Measurements from ENCODE around the gene TSTD2.

TSTD2 gene

GRCh38 chr9:97565262-97565661 lies 67.9 kb downstream of the TSTD2 start:
- H2BK15ac ChIP-seq (ENCODE audit: low read depth, poor library complexity, severe bottlenecking), result no peak overlapping the region
- peaks cover 30 to 36% of the 10 kb centered on the region in 2 experiments for H3K27me3 ChIP-seq (ENCODE audit: control insufficient read depth in 1 of 2, insufficient read depth in 1 of 2, low read length in 2 of 2)
- DNase-seq, result no peak
- no peak overlapping the region for H2BK12ac ChIP-seq (ENCODE audit: low read length in 2 of 2)
- 73% methylated on average over 5 of the region's 5 CpGs for WGBS
- H3K27ac ChIP-seq (ENCODE audit: low read length, poor library complexity, severe bottlenecking), result no peak overlapping the region
- H3K9me3 ChIP-seq (ENCODE audit: control insufficient read depth, low read length), result no peaks in the 10 kb centered on the region
- no peak overlapping the region for H3K14ac ChIP-seq (ENCODE audit: low read length in 2 of 2)
- no peak overlapping the region for H2BK120ac ChIP-seq (ENCODE audit: low read depth, low read length)
- H2BK5ac ChIP-seq (ENCODE audit: low read depth, low read length, poor library complexity, severe bottlenecking), result no peak overlapping the region
- no peak overlapping the region for H3K9ac ChIP-seq (ENCODE audit: low read length)
- no peak overlapping the region for H3K23ac ChIP-seq (ENCODE audit: low read length in 2 of 2)
- no peak overlapping the region for H2AFZ ChIP-seq (ENCODE audit: low read depth, low read length)
- H3K4me3 ChIP-seq (ENCODE audit: insufficient read depth in 1 of 2, low read depth in 1 of 2, low read length in 2 of 2), result no peak overlapping the region
- H4K8ac ChIP-seq (ENCODE audit: low read length), result no peak overlapping the region
- H2AK5ac ChIP-seq (ENCODE audit: low read length, severe bottlenecking), result no peak overlapping the region
- no peak overlapping the region for H3K4me2 ChIP-seq (ENCODE audit: low read length, poor library complexity, severe bottlenecking)
- no peak overlapping the region for H4K91ac ChIP-seq (ENCODE audit: low read length)
- no peaks in the 10 kb centered on the region for H3K79me1 ChIP-seq (replicated peaks; ENCODE audit: low read length, poor library complexity, severe bottlenecking)
- H3K4ac ChIP-seq (ENCODE audit: low read depth in 1 of 2, low read length in 2 of 2), result no peak overlapping the region
- no peak overlapping the region for H3K18ac ChIP-seq (ENCODE audit: low read depth in 1 of 2, low read length in 2 of 2)
- H3K4me1 ChIP-seq (ENCODE audit: control insufficient read depth, insufficient read depth, low read depth, low read length), result no peaks in the 10 kb centered on the region
- no peaks in the 10 kb centered on the region for H3K36me3 ChIP-seq (ENCODE audit: control insufficient read depth in 1 of 2, insufficient read depth in 2 of 2, low read depth in 1 of 2, low read length in 2 of 2)

GRCh38 chr9:97564291-97565175 lies 68.6 kb downstream of the TSTD2 start:
- no peak overlapping the region for H2BK12ac ChIP-seq (ENCODE audit: low read length in 2 of 2)
- no peak overlapping the region for H2AK5ac ChIP-seq (ENCODE audit: low read length, severe bottlenecking)
- H3K4me3 ChIP-seq (ENCODE audit: insufficient read depth in 1 of 2, low read depth in 1 of 2, low read length in 2 of 2), result peak overlapping the region in 1 of 2 experiments; percentile 28
- no peak overlapping the region for H3K18ac ChIP-seq (ENCODE audit: low read depth in 1 of 2, low read length in 2 of 2)
- WGBS, result 44% methylated on average over 11 of the region's 14 CpGs
- peak; percentile 65 for DNase-seq
- H3K27ac ChIP-seq (ENCODE audit: low read length, poor library complexity, severe bottlenecking), result no peak overlapping the region
- H3K9ac ChIP-seq (ENCODE audit: low read length), result peak overlapping the region; percentile 46
- H3K79me1 ChIP-seq (replicated peaks; ENCODE audit: low read length, poor library complexity, severe bottlenecking), result no peaks in the 10 kb centered on the region
- no peak overlapping the region for H2BK120ac ChIP-seq (ENCODE audit: low read depth, low read length)
- no peak overlapping the region for H3K4me2 ChIP-seq (ENCODE audit: low read length, poor library complexity, severe bottlenecking)
- no peak overlapping the region for H3K4ac ChIP-seq (ENCODE audit: low read depth in 1 of 2, low read length in 2 of 2)
- no peak overlapping the region for H3K23ac ChIP-seq (ENCODE audit: low read length in 2 of 2)
- no peaks in the 10 kb centered on the region for H3K4me1 ChIP-seq (ENCODE audit: control insufficient read depth, insufficient read depth, low read depth, low read length)
- H3K9me3 ChIP-seq (ENCODE audit: control insufficient read depth, low read length), result no peaks in the 10 kb centered on the region
- no peak overlapping the region for H3K14ac ChIP-seq (ENCODE audit: low read length in 2 of 2)
- no peak overlapping the region for H2BK5ac ChIP-seq (ENCODE audit: low read depth, low read length, poor library complexity, severe bottlenecking)
- H4K91ac ChIP-seq (ENCODE audit: low read length), result no peak overlapping the region
- H3K36me3 ChIP-seq (ENCODE audit: control insufficient read depth in 1 of 2, insufficient read depth in 2 of 2, low read depth in 1 of 2, low read length in 2 of 2), result no peaks in the 10 kb centered on the region
- H3K27me3 ChIP-seq (ENCODE audit: control insufficient read depth in 1 of 2, insufficient read depth in 1 of 2, low read length in 2 of 2), result peaks cover 31 to 36% of the 10 kb centered on the region in 2 experiments
- H2BK15ac ChIP-seq (ENCODE audit: low read depth, poor library complexity, severe bottlenecking), result no peak overlapping the region
- H4K8ac ChIP-seq (ENCODE audit: low read length), result no peak overlapping the region
- H2AFZ ChIP-seq (ENCODE audit: low read depth, low read length), result no peak overlapping the region

GRCh38 chr9:97563458-97564135 lies 69.6 kb downstream of the TSTD2 start:
- Histone ChIP-seq H2BK5ac (ENCODE audit: low read depth, low read length, poor library complexity, severe bottlenecking) (no peak overlapping the region), H3K36me3 (ENCODE audit: control insufficient read depth in 1 of 2, insufficient read depth in 2 of 2, low read depth in 1 of 2, low read length in 2 of 2) (no peaks in the 10 kb centered on the region), H2BK15ac (ENCODE audit: low read depth, poor library complexity, severe bottlenecking) (no peak overlapping the region), H3K4me2 (ENCODE audit: low read length, poor library complexity, severe bottlenecking) (no peak overlapping the region), H2AFZ (ENCODE audit: low read depth, low read length) (no peak overlapping the region), H2BK12ac (ENCODE audit: low read length in 2 of 2) (no peak overlapping the region), H3K4me1 (ENCODE audit: control insufficient read depth, insufficient read depth, low read depth, low read length) (no peaks in the 10 kb centered on the region), H3K4me3 (ENCODE audit: insufficient read depth in 1 of 2, low read depth in 1 of 2, low read length in 2 of 2) (peak overlapping the region in 1 of 2 experiments; percentile 28), H4K8ac (ENCODE audit: low read length) (no peak overlapping the region), H3K18ac (ENCODE audit: low read depth in 1 of 2, low read length in 2 of 2) (no peak overlapping the region), H3K27ac (ENCODE audit: low read length, poor library complexity, severe bottlenecking) (no peak overlapping the region), H3K9me3 (ENCODE audit: control insufficient read depth, low read length) (no peaks in the 10 kb centered on the region), H3K27me3 (ENCODE audit: control insufficient read depth in 1 of 2, insufficient read depth in 1 of 2, low read length in 2 of 2) (peaks cover 23 to 36% of the 10 kb centered on the region in 2 experiments), H2BK120ac (ENCODE audit: low read depth, low read length) (no peak overlapping the region), H3K4ac (ENCODE audit: low read depth in 1 of 2, low read length in 2 of 2) (no peak overlapping the region), H2AK5ac (ENCODE audit: low read length, severe bottlenecking) (no peak overlapping the region), H3K23ac (ENCODE audit: low read length in 2 of 2) (no peak overlapping the region), H3K9ac (ENCODE audit: low read length) (no peak overlapping the region), H3K14ac (ENCODE audit: low read length in 2 of 2) (no peak overlapping the region), H3K79me1 (replicated peaks; ENCODE audit: low read length, poor library complexity, severe bottlenecking) (no peaks in the 10 kb centered on the region), H4K91ac (ENCODE audit: low read length) (no peak overlapping the region)
- WGBS, result 89% methylated on average over 13 of the region's 13 CpGs
- no peak for DNase-seq

GRCh38 chr9:97562542-97562941 lies 70.6 kb downstream of the TSTD2 start:
- no peak overlapping the region for H4K91ac ChIP-seq (ENCODE audit: low read length)
- no peak overlapping the region for H2AFZ ChIP-seq (ENCODE audit: low read depth, low read length)
- H3K4me1 ChIP-seq (ENCODE audit: control insufficient read depth, insufficient read depth, low read depth, low read length), result no peaks in the 10 kb centered on the region
- WGBS, result 95% methylated on average over 5 of the region's 5 CpGs
- no peak overlapping the region for H4K8ac ChIP-seq (ENCODE audit: low read length)
- no peak overlapping the region for H2BK120ac ChIP-seq (ENCODE audit: low read depth, low read length)
- no peaks in the 10 kb centered on the region for H3K9me3 ChIP-seq (ENCODE audit: control insufficient read depth, low read length)
- no peak overlapping the region for H2BK15ac ChIP-seq (ENCODE audit: low read depth, poor library complexity, severe bottlenecking)
- H3K27ac ChIP-seq (ENCODE audit: low read length, poor library complexity, severe bottlenecking), result no peak overlapping the region
- H3K36me3 ChIP-seq (ENCODE audit: control insufficient read depth in 1 of 2, insufficient read depth in 2 of 2, low read depth in 1 of 2, low read length in 2 of 2), result no peaks in the 10 kb centered on the region
- no peak overlapping the region for H2AK5ac ChIP-seq (ENCODE audit: low read length, severe bottlenecking)
- no peak overlapping the region for H3K9ac ChIP-seq (ENCODE audit: low read length)
- H2BK5ac ChIP-seq (ENCODE audit: low read depth, low read length, poor library complexity, severe bottlenecking), result no peak overlapping the region
- no peak overlapping the region for H2BK12ac ChIP-seq (ENCODE audit: low read length in 2 of 2)
- no peak overlapping the region for H3K23ac ChIP-seq (ENCODE audit: low read length in 2 of 2)
- H3K4me2 ChIP-seq (ENCODE audit: low read length, poor library complexity, severe bottlenecking), result no peak overlapping the region
- H3K14ac ChIP-seq (ENCODE audit: low read length in 2 of 2), result no peak overlapping the region
- no peak overlapping the region for H3K18ac ChIP-seq (ENCODE audit: low read depth in 1 of 2, low read length in 2 of 2)
- H3K27me3 ChIP-seq (ENCODE audit: control insufficient read depth in 1 of 2, insufficient read depth in 1 of 2, low read length in 2 of 2), result peaks cover 19 to 27% of the 10 kb centered on the region in 2 experiments
- H3K4ac ChIP-seq (ENCODE audit: low read depth in 1 of 2, low read length in 2 of 2), result no peak overlapping the region
- no peak for DNase-seq
- H3K79me1 ChIP-seq (replicated peaks; ENCODE audit: low read length, poor library complexity, severe bottlenecking), result no peaks in the 10 kb centered on the region
- H3K4me3 ChIP-seq (ENCODE audit: insufficient read depth in 1 of 2, low read depth in 1 of 2, low read length in 2 of 2), result no peak overlapping the region
